ENCODE results near the gene NEO1. TPM values are rescaled to one million over a fixed set of nuclear protein-coding genes. Genes with fewer than 3 reads are reported as not detected.

Gene NEO1
- total RNA-seq, 2 experiments from 2014 or later: 4.3 to 4.4 TPM

DNA sequence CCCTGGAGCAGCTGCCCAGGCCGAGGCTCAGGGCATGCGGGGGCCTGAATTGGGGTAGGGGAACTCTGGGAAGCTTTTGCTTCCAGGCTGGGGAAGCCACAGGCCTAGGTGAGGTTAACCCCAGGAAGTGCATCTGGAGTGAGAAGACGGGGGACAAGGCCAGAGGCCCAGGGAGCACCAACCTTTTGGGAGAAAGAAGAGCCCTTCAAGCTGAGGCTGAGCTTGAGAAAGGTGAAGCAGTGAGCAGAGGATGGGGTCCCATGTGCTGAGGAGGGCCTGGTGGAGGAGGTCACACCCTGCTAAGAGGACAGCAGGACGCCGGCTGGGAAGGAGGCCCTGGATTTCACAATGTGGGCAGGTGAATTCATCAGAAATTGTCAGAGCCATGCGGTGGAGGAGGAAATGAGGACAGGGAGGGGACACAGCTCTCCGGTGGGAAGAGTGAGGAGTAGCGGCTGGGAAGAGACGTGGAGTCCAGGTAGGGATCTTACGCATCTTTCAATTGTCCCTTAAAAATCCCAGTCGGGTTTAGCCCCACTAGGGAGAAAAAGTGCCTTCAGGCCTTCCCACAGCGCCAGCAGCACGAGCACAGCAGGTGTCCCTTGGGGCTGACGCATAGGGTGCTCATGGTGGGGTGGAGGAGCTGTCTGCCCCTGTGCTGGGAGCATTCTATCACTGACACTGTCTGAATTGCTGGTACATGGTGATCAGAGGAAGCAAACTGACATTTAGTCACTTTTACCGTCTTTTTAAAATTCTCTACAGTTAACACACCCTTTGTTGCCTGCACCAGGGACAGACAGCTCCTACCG lies 265.6 kb downstream of the NEO1 start:
- intact Hi-C loops (cut with micrococcal nuclease): no loop called here
- H3K4me3 Mint-ChIP-seq: no peak overlapping the region
- no peak for DNase-seq
- no peaks in the 10 kb centered on the region for H3K9me3 Mint-ChIP-seq
- peaks cover 10% of the 10 kb centered on the region for H3K27me3 Mint-ChIP-seq (ENCODE audit: low read depth)
- H3K27ac Mint-ChIP-seq: no peak overlapping the region
- H3K4me1 Mint-ChIP-seq (ENCODE audit: low read depth): no peaks in the 10 kb centered on the region
- H3K36me3 Mint-ChIP-seq (ENCODE audit: low read depth): no peaks in the 10 kb centered on the region
- CTCF ChIA-PET: no interaction called here

DNA sequence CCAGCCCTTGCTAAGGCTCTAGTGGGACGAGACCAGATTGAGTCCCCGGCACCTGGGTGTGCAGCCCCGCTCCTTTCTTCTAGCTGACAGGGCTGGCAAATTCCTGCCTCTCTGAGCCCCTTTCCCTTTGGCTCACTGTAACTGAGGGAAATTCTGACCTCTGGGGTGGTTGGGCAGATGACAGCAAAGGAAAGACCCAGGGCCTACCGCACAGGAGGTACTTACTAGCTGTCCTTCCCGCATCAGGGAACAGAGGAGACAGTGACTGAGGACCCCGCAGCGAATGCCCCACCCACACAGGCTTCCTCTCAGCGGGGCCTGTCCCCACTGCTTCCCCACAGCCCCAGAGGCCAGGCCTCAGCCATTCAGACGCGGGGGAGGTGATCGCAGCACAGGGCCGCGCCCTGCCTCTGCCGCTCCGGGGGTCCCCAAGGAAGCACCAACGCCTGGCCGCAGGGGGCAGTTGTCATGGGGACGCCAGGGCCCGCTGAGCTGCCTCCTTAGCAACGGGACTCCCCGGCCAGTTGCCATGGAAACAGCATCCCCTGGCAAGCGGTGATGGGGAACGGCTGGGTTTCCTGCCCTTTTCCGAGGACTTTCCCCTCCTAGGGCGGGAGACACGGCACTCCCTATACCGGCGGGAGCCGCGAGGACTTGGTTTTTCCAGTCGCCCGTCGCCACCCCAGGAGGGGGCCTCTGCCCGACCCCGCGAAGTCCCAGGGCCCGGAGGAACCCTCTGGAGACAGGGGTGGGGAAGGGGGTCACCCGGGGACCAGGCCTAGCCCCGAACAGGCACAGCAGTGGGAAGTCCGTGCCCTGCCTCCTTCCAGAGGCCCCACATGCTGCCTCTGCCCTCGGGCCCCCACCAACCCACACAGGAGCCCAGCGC lies 266.4 kb downstream of the NEO1 start:
- Mint-ChIP-seq H3K4me3 (no peak overlapping the region), H3K9me3 (no peaks in the 10 kb centered on the region), H3K4me1 (ENCODE audit: low read depth) (no peaks in the 10 kb centered on the region), H3K27ac (no peak overlapping the region), H3K27me3 (ENCODE audit: low read depth) (peaks cover 10% of the 10 kb centered on the region), H3K36me3 (ENCODE audit: low read depth) (no peaks in the 10 kb centered on the region)
- intact Hi-C loops (cut with micrococcal nuclease): no loop called here
- CTCF ChIA-PET: interaction anchor here (0.6 kb wide), 1 partner anchor 1496 kb away, joined by 3 read pairs; no protein-coding TSS in a partner anchor
- no peak for DNase-seq

DNA sequence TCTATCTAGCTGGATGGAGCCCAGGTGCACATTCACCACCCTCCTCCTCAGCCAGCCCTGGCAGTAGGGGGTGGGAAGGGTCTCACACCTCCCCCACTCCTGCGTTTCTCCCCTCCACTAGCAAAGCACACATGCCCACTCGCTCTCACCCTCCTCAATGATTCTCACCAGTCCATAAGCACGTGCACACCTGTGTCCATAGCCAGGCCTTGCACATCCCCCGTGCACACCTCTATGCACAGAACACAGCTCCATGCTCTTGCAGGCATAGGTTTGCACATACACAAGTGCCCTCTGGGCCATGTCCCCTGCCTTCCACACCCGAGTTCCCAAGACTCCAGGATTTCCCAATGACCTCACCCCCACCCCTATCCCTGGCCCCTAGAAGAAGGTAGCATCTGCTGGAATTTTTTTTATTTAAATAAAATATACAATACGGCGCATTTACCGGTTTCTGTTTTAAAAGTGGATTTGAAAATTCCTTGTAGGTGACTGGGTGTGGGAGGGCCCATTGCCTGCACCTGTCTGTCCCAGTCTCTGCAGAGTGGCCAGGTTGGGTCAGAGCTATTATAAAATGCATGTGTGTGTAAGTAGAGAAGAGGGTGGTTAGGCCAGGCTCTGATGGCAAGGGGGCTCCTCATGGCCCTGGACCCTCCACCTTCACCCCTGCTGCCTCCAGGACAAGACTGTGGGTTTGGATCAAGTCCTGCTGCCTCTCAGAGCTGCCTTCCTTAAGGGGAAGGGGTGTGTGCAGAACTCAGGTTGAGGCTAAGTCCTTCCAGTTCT lies 267.4 kb downstream of the NEO1 start:
- Mint-ChIP-seq H3K4me1 (ENCODE audit: low read depth) (no peaks in the 10 kb centered on the region), H3K27me3 (ENCODE audit: low read depth) (peaks cover 10% of the 10 kb centered on the region), H3K27ac (no peak overlapping the region), H3K9me3 (no peaks in the 10 kb centered on the region), H3K36me3 (ENCODE audit: low read depth) (no peaks in the 10 kb centered on the region), H3K4me3 (no peak overlapping the region)
- CTCF ChIA-PET: interaction anchor here (0.6 kb wide), 1 partner anchor 1497 kb away, joined by 3 read pairs; no protein-coding TSS in a partner anchor
- intact Hi-C loops (cut with micrococcal nuclease): no loop called here
- DNase-seq: no peak

DNA sequence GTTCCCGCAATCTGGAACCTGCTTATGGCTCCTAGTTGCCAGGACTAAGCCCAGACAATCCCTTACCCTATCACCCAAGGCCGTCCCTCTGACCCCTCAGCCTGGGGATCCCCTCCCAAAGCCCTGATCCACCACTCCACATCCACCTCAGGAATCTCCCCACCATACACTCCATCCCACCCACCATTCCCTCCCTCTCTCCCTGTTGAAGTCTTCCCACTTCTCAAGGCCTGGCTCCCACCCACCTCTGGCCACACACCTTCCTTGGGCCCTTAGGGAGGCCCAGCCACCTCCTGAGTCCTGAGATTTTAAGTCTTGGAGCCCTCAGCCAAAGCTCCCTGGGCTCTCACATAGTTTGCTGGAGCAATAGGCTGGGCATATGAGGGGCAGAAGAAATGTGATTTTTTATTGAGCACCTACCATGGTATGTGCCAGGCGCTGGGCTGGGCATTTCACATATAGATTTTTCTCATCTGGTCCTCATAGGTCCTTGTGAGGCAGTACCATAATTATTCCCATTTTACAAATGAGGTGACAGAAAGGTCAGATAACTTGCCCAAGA lies 268.4 kb downstream of the NEO1 start:
- H3K27me3 Mint-ChIP-seq (ENCODE audit: low read depth): peaks cover 10% of the 10 kb centered on the region
- H3K4me3 Mint-ChIP-seq: no peak overlapping the region
- DNase-seq: no peak
- intact Hi-C loops (cut with micrococcal nuclease): no loop called here
- no peak overlapping the region for H3K27ac Mint-ChIP-seq
- peaks cover 2% of the 10 kb centered on the region for H3K4me1 Mint-ChIP-seq (ENCODE audit: low read depth)
- no peaks in the 10 kb centered on the region for H3K9me3 Mint-ChIP-seq
- H3K36me3 Mint-ChIP-seq (ENCODE audit: low read depth): no peaks in the 10 kb centered on the region
- CTCF ChIA-PET: no interaction called here

DNA sequence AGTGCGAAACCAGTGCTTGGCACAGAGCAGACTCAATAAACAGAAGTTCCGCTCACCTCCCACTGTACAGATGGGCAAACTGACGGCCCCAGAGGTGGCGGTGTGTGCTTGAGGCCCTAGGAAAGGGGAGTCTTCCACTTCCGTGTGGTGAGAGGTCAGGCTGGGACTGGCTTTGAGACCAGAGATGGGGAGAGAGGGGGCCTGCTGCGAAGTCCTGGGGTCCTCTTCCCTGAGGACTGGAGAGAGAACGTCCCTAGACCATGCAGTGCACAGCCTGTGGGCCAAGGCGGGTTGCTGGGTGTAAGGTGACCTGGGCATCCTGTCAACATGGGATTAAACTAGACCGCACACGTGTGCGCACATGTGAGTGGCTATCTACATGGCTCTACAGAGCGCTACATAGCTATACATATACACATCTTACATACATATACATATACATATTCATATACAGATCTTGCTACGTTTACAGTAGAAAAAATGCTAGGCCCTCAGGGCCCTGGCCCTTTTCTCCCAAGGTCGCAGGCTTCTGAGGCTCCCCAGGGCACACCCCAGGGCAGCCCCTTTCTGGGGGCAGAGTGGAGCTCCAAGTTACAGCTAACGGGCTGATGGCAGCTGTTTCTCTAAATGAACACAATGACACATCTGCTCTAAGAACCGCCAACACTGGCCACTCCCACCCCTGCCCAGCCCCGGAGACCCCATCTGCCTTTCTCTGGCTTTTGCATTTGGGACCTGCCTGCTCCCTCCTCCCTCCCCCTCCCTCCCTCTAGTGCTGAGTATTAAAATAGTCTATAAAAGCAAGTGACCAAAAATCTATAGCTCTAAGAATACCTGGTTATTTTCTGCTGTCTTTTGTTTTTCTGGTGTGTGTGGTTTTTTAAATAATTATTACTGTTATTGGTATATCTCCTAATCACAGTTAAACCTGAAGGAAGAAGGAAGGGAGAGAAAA lies 269.5 kb downstream of the NEO1 start:
- DNase-seq: no peak
- Mint-ChIP-seq H3K4me1 (ENCODE audit: low read depth) (peaks cover 2% of the 10 kb centered on the region), H3K36me3 (ENCODE audit: low read depth) (no peaks in the 10 kb centered on the region), H3K27ac (no peak overlapping the region), H3K4me3 (no peak overlapping the region), H3K9me3 (no peaks in the 10 kb centered on the region), H3K27me3 (ENCODE audit: low read depth) (peaks cover 10% of the 10 kb centered on the region)
- intact Hi-C loops (cut with micrococcal nuclease): no loop called here
- CTCF ChIA-PET: no interaction called here

DNA sequence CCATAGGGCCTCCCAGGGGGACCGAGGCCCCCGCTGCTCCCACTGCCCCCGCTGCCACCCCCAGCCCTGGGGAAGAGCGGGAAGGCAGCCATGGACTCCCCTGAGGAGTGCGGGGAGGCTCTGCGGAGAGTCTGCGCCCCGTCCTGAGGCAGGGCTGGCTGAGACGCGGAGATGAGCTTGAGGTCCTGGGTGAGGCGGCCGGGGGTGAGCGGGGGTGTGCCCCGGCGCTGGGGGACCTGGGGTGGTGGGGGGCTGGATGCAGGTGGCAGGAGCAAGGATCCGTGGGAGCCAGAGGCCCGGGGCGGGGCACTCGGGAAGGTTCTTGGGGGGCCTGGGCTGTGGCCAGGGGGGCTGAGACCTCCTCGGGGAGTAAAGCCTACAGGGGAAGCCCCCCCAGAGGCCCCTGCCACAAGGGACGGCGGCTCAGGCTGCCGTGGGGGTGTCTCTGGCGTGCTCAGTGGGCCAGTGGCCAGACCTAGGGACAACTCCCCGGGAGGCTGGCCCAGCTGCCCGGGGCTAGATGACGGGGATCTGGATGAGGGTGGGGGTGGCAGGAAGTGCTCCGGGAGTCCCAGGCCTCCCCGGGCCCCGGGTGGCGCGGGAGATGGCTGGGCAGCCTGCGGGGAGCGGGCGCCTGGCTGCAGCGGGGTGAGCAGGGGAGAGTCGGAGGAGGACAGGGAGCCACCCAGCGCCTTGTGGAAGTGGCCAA lies 270.6 kb downstream of the NEO1 start:
- Mint-ChIP-seq H3K4me1 (ENCODE audit: low read depth) (peaks cover 2% of the 10 kb centered on the region), H3K4me3 (no peak overlapping the region), H3K27ac (no peak overlapping the region), H3K9me3 (no peaks in the 10 kb centered on the region), H3K27me3 (ENCODE audit: low read depth) (peaks cover 8% of the 10 kb centered on the region), H3K36me3 (ENCODE audit: low read depth) (no peaks in the 10 kb centered on the region)
- intact Hi-C loops (cut with micrococcal nuclease): no loop called here
- no peak for DNase-seq
- CTCF ChIA-PET: no interaction called here

DNA sequence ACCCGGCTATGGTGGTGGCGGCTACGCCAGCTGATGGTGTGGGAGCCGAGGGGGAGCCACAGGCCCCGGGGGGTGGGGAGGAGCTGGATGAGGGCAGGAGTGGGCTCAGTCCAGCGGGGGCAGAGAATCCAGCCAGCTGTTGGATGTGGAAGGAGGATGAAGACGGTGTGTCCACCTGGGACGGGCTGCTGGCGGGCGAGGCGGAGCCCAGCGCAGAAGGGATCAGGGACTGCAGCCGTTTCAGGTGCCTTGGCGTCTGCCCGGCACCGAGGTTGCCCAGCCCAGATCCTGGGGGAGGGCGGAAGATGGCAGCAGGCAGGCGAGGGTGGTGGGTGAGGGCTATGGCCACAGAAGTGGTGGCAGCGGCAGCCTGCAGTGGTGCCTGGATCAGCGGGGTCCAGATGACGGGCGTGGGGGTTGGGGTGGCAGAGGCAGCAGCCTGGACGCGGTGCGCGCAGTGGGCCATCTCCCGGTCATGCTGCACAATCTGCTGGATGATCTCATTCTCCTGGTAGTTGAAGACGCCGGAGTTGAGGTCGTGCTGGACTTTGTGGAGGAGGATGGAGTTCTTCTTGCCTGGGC lies 271.2 kb downstream of the NEO1 start:
- intact Hi-C loops (cut with micrococcal nuclease): no loop called here
- Mint-ChIP-seq H3K27ac (no peak overlapping the region), H3K36me3 (ENCODE audit: low read depth) (no peaks in the 10 kb centered on the region), H3K4me3 (no peak overlapping the region), H3K4me1 (ENCODE audit: low read depth) (peaks cover 2% of the 10 kb centered on the region), H3K27me3 (ENCODE audit: low read depth) (peaks cover 7% of the 10 kb centered on the region), H3K9me3 (no peaks in the 10 kb centered on the region)
- CTCF ChIA-PET: no interaction called here
- no peak for DNase-seq

DNA sequence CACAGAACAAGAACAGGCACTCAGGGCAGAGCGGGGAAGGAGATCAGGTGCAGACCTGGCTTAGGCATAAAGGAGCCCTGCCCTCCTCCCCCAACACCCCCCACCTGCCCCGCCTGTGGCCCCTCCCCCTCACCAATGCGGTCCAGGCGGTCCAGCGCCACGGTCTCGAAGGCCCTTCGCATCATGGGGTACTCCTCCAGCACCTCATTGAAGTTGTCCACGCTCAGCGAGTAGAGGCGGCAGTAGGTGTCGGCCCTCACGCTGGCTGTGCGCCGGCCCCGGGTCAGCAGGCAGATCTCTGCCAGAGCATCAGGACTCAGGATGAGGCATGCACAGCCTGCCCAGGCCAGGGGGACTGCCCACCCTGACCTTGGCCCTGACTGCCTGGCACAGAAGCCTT lies 271.7 kb downstream of the NEO1 start:
- H3K36me3 Mint-ChIP-seq (ENCODE audit: low read depth): no peaks in the 10 kb centered on the region
- H3K27ac Mint-ChIP-seq: no peak overlapping the region
- no peak for DNase-seq
- CTCF ChIA-PET: no interaction called here
- peaks cover 7% of the 10 kb centered on the region for H3K27me3 Mint-ChIP-seq (ENCODE audit: low read depth)
- H3K4me3 Mint-ChIP-seq: no peak overlapping the region
- H3K9me3 Mint-ChIP-seq: no peaks in the 10 kb centered on the region
- intact Hi-C loops (cut with micrococcal nuclease): no loop called here
- peaks cover 2% of the 10 kb centered on the region for H3K4me1 Mint-ChIP-seq (ENCODE audit: low read depth)

DNA sequence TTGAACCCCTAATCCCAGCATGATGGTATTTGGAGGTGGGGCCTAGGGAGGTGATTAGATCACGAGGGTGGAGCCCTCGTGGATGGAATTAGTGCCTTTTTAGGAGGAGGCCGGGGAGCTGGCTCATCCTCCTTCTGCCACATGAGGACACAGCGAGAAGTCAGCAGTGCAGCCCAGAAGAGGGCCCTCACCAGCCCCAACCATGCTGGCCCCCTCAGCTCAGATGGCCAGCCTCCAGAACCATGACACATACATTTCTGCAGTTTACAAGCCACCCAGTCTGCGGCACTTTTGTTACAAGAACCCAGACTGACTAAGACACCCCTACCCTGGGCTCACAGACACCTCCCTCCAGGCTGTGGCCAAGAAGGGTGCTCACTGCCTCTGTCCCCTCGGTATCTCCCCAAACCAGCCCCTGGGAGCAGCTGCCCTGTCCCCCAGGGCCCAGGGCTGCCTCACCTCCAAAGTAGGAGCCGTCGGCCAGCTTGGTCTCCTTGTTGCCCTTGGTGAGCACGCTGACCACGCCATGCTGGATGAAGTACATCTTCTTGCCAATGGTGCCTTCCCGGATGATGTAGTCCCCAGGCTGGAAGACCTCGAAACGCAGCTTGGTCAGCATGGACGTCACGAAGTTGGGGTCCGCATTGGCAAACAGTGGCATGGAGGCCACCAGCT lies 272.4 kb downstream of the NEO1 start:
- Mint-ChIP-seq H3K9me3 (no peaks in the 10 kb centered on the region), H3K4me3 (no peak overlapping the region), H3K27me3 (ENCODE audit: low read depth) (peaks cover 4% of the 10 kb centered on the region), H3K27ac (no peak overlapping the region), H3K36me3 (ENCODE audit: low read depth) (no peaks in the 10 kb centered on the region), H3K4me1 (ENCODE audit: low read depth) (peaks cover 2% of the 10 kb centered on the region)
- intact Hi-C loops (cut with micrococcal nuclease): no loop called here
- DNase-seq: no peak
- CTCF ChIA-PET: no interaction called here

DNA sequence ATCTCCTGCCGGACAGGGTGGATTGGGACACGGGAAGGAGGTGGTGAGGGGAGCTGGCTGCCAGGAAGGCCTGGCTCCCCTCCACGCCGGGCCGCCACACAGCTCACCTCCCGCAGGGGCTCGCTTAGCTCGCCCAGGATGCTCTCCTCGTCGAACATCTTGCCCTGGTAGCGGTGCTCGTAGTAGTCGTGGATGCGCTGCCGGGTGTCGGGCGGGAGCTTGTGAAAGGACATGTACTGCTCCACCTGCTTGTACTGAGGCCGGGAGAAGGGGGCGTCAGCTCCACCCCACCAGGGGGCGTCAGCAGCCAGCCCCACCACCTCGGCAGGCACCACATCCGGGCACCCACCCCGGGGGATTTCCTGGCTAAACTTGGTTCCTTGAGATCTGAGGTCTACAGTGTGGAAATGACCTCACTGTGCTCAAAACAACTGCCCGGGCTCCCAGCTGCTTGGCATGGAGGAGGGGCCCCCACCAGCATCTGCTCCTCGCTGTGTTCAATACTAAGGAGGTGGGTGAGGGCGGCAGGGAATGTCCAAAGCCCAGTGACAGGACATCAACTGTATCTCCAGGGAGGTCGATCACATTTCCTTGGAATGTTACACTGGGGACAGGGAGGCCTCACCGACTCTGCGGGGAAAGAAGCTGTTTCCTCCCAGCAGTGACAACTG lies 273.1 kb downstream of the NEO1 start:
- intact Hi-C loops (cut with micrococcal nuclease): no loop called here
- Mint-ChIP-seq H3K27ac (no peak overlapping the region), H3K4me3 (no peak overlapping the region), H3K36me3 (ENCODE audit: low read depth) (no peaks in the 10 kb centered on the region), H3K4me1 (ENCODE audit: low read depth) (peaks cover 2% of the 10 kb centered on the region), H3K27me3 (ENCODE audit: low read depth) (peaks cover 4% of the 10 kb centered on the region), H3K9me3 (no peaks in the 10 kb centered on the region)
- peak; percentile 26 for DNase-seq
- CTCF ChIA-PET: no interaction called here
